Measurements from ENCODE around the gene PLA2G15. TPM values are rescaled to one million over a fixed set of nuclear protein-coding genes. Genes with fewer than 3 reads are reported as not detected.

Gene PLA2G15
- polyA plus RNA-seq, 6 donors from 2014 or later, result 4.3 to 9.8 (median 5.8) TPM; not detected in 1

DNA sequence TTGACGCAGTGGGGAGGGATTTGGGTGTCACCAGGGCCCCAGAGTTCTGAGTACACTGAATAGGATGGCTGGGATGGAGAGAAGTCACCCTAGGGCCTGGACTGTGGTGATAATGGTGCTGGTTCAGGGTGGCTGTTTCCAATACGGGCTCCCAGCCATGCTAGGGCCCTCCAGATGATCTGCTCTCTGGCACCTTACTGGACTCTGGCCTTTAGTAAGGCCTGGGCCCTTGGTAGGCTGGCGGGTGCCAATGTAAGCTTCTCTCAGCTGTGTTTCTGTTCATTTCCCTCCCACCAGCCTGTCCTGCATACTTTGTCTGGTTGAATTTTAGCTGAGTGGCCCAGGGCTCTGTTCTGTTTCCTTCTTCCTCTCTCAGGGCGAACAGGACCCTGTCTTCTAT is 2.8 kb downstream of the PLA2G15 start:
- Mint-ChIP-seq H3K4me3 (peak overlapping the region in 3 of 8 donors; percentile 43 to 100 (median 65)), H3K36me3 (peaks cover 0 to 3% of the 10 kb centered on the region in 2 donors), H3K27ac (peak overlapping the region in 1 of 6 donors; percentile 69), H3K27me3 (no peaks in the 10 kb centered on the region), H3K4me1 (peaks cover 45 to 63% (median 59%) of the 10 kb centered on the region in 3 donors), H3K9me3 (no peaks in the 10 kb centered on the region)
- no peak for DNase-seq
- no peak for ATAC-seq (ENCODE audit: low read depth in 2 of 2)

DNA sequence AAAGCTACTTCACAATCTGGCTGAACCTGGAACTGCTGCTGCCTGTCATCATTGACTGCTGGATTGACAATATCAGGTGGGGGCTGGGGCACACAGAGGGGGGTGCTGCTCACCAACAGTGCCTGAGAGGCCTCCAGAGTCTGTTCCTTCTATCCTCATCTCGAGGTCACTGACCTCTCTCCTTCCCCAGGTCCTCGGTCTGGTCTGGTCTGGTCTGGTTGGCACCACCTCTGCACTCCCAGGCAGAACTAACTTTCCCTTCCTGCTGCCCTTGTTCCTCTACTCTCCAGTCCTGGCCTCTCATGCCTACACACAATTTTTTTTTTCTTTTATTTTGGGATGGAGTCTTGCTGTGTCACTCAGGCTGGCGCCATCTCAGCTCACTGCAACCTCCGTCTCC is 4.2 kb downstream of the PLA2G15 start:
- H3K4me3 Mint-ChIP-seq, result peak overlapping the region in 2 of 8 donors; percentile 16 to 43
- ATAC-seq (ENCODE audit: low read depth in 2 of 2), result no peak

DNA sequence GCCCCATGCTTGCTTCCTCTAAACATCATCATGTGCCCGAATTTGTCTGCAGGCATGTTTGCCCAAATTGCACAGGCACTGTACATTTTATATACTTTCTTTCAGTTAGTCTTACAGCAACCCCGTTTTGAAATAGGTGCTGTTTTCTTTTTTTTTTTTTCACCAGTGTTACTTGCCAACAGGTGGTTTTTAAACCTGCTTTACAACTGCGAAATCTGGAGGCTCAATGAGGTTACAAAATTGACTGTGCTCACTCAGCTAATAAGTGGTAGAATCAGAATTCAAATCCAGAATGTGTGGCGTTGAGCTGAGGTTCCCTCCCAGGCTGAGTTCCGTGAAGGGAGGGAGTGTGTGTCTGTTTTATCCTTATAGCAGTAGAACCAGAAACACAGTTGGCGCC is 5.8 kb downstream of the PLA2G15 start:
- Mint-ChIP-seq H3K27me3 (no peaks in the 10 kb centered on the region), H3K27ac (peak overlapping the region in 1 of 6 donors; percentile 49), H3K4me3 (peak overlapping the region in 2 of 8 donors; percentile 12 to 54), H3K9me3 (no peaks in the 10 kb centered on the region), H3K36me3 (no peaks in the 10 kb centered on the region), H3K4me1 (peaks cover 33 to 49% (median 48%) of the 10 kb centered on the region in 3 donors)
- ATAC-seq (ENCODE audit: low read depth in 2 of 2) (no peak), DNase-seq (no peak)

More for the DNA sequence above, 4.2 kb downstream of the PLA2G15 start:
- peak overlapping the region in 1 of 6 donors; percentile 32 for H3K27ac Mint-ChIP-seq
- H3K9me3 Mint-ChIP-seq, result no peaks in the 10 kb centered on the region
- peaks cover 0 to 3% of the 10 kb centered on the region in 2 donors for H3K36me3 Mint-ChIP-seq
- H3K27me3 Mint-ChIP-seq, result no peaks in the 10 kb centered on the region
- H3K4me1 Mint-ChIP-seq, result peaks cover 42 to 61% (median 59%) of the 10 kb centered on the region in 3 donors
- no peak for DNase-seq

DNA sequence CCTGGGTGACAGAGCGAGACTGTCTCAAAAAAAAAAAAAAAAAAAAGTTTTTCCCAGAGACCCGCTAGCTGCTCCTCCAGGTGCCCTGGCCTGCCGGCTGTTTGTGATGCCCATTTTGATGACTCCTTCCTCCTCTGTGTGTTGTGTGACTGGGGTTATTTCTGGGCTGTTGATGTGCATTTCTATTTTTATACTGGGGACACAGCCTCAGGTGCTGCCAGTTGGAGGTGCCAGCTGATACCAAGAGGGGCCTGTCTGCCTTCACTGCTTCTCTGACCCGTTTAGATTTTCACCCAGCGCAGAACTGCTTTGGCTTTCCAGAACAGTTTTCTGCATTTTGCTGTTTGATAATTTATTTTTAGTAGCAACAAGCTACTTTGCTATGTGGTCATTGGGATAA is 6.7 kb downstream of the PLA2G15 start:
- H3K4me3 Mint-ChIP-seq, result peak overlapping the region in 6 of 8 donors; percentile 5 to 73 (median 56)
- H3K4me1 Mint-ChIP-seq, result peaks cover 24 to 46% (median 44%) of the 10 kb centered on the region in 3 donors
- no peak for DNase-seq
- no peaks in the 10 kb centered on the region for H3K27me3 Mint-ChIP-seq
- H3K36me3 Mint-ChIP-seq, result no peaks in the 10 kb centered on the region
- H3K27ac Mint-ChIP-seq, result peak overlapping the region in 5 of 6 donors; percentile 28 to 89 (median 79)
- H3K9me3 Mint-ChIP-seq, result no peaks in the 10 kb centered on the region
- ATAC-seq (ENCODE audit: low read depth in 2 of 2), result peak; percentile 82 to 90

DNA sequence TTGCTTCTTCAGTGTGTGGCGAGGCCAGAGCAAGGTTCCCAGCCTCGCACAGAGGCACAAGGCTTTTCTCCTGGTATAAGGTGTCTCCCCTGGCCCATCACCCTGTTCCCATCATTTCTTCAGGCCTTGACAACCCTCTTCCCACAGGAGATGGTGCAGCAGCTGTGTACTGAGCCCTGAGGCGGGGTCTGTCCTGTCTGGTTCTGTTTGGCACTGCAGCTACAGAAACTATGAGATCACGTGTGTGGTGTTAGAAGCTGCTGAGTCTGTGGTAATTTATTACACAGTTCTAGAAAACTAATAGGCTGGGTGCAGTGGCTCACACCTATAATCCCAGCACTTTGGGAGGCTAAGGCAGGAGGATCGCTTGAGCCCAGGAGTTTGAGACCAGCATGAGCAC is 7.2 kb downstream of the PLA2G15 start:
- peak in 1 of 2 donors; percentile 15 for ATAC-seq (ENCODE audit: low read depth in 2 of 2)
- Mint-ChIP-seq H3K27me3 (no peaks in the 10 kb centered on the region), H3K27ac (peak overlapping the region in 5 of 6 donors; percentile 24 to 89 (median 79)), H3K4me3 (peak overlapping the region in 2 of 8 donors; percentile 58 to 66), H3K4me1 (peaks cover 24 to 46% (median 44%) of the 10 kb centered on the region in 3 donors), H3K9me3 (no peaks in the 10 kb centered on the region), H3K36me3 (no peaks in the 10 kb centered on the region)
- no peak for DNase-seq

DNA sequence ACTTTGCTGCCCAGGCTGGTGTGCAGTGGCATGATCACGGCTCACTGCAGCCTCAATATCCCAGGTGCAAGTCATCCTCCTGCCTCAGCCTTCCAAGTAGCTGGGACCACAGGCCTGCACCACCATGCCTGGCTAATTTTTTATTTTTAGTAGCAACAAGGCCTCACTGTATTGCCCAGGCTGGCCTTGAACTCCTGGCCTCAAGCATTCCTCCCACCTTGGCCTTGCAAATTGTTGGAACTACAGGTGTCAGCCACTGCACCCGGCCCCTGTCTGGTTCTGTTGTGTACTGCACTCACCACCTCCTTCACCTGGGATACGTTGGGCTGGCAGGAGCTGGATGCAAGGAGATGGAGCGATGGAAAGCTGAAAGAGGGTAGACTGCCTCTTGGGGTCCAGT is 8.5 kb downstream of the PLA2G15 start:
- peak overlapping the region in 1 of 8 donors; percentile 35 for H3K4me3 Mint-ChIP-seq
- no peak for ATAC-seq (ENCODE audit: low read depth in 2 of 2)
- peak overlapping the region in 3 of 6 donors; percentile 51 to 62 (median 54) for H3K27ac Mint-ChIP-seq
- no peaks in the 10 kb centered on the region for H3K27me3 Mint-ChIP-seq
- H3K4me1 Mint-ChIP-seq, result peaks cover 28 to 52% (median 46%) of the 10 kb centered on the region in 3 donors
- H3K36me3 Mint-ChIP-seq, result no peaks in the 10 kb centered on the region
- no peaks in the 10 kb centered on the region for H3K9me3 Mint-ChIP-seq
- no peak for DNase-seq

DNA sequence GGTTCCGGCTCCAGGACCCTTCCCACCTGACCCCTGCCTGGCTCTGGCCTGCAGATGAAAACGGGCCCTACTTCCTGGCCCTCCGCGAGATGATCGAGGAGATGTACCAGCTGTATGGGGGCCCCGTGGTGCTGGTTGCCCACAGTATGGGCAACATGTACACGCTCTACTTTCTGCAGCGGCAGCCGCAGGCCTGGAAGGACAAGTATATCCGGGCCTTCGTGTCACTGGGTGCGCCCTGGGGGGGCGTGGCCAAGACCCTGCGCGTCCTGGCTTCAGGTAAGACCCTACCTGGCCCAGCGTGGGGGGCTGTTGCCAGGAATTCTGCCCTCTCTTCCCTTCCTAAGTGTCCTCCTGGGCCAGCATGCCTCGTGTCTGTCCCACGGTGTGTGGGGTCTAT is 10.5 kb downstream of the PLA2G15 start:
- ATAC-seq (ENCODE audit: low read depth in 2 of 2) (no peak), DNase-seq (no peak)
- Mint-ChIP-seq H3K4me1 (peaks cover 29 to 52% (median 48%) of the 10 kb centered on the region in 3 donors), H3K27ac (peak overlapping the region in 1 of 6 donors; percentile 79), H3K36me3 (no peaks in the 10 kb centered on the region), H3K4me3 (no peak overlapping the region), H3K27me3 (no peaks in the 10 kb centered on the region), H3K9me3 (no peaks in the 10 kb centered on the region)

GRCh38 chr16:68257251-68257905 is 12.2 kb downstream of the PLA2G15 start:
- H3K4me3 Mint-ChIP-seq, result peak overlapping the region in 5 of 8 donors; percentile 5 to 70 (median 28)
- peak overlapping the region in 5 of 6 donors; percentile 47 to 87 (median 51) for H3K27ac Mint-ChIP-seq
- no peaks in the 10 kb centered on the region for H3K9me3 Mint-ChIP-seq
- no peaks in the 10 kb centered on the region for H3K27me3 Mint-ChIP-seq
- ATAC-seq (ENCODE audit: low read depth in 2 of 2) (peak; percentile 91 to 95), DNase-seq (peak; percentile 58)
- peaks cover 20 to 47% (median 40%) of the 10 kb centered on the region in 3 donors for H3K4me1 Mint-ChIP-seq
- no peaks in the 10 kb centered on the region for H3K36me3 Mint-ChIP-seq

DNA sequence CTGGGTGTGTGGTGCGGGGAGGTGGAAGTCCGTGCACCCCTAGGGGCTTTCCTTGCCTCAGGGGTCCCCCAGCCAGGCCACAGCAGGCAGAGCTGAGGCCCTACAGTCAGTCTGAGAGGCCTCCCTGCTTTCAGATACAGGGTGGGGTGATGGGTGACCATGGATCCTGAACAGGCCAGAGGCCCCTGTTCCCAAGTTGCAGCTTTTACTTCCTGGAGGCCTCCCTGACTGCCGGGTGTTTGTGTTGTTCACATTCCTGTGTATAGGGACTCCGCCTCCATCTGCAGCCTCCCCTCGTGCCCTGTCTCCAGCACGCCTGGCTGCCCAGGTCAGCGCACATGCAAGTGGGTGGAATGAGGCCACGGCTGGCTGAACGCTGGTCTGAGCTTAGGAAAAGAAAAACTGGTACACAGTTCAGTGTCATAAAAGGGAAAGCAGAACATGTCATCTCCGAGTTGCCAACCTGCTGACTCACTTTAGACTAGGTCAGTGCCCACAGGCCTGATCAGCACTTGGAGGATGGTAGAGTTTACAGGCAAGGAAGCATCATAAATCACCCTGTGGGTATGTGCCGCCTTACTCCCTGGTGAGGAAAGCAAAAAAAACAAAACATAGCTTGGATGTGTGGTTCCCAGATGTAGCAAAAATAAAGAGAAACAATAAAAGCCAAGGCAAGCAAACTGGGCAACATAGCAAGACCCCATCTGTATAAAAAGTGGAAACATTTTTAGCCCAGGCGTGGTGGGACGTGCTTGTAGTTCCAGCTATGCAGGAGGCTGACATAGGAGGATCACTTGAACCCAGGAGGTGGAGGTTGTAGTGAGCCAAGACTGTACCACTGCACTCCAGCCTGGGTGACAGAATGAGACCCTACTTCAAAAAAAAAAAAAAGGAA is 13.0 kb downstream of the PLA2G15 start:
- Mint-ChIP-seq H3K4me3 (peak overlapping the region in 6 of 8 donors; percentile 3 to 66 (median 32)), H3K4me1 (peaks cover 16 to 41% (median 36%) of the 10 kb centered on the region in 3 donors), H3K36me3 (no peaks in the 10 kb centered on the region), H3K27me3 (no peaks in the 10 kb centered on the region), H3K27ac (peak overlapping the region in 5 of 6 donors; percentile 49 to 93 (median 77)), H3K9me3 (no peaks in the 10 kb centered on the region)
- ATAC-seq (ENCODE audit: low read depth in 2 of 2), result peak in 1 of 2 donors; percentile 3
- no peak for DNase-seq

- Mint-ChIP-seq H3K27me3 (no peaks in the 10 kb centered on the region), H3K27ac (peak overlapping the region in 1 of 6 donors; percentile 77), H3K4me3 (no peak overlapping the region), H3K36me3 (no peaks in the 10 kb centered on the region), H3K4me1 (peaks cover 26 to 48% (median 46%) of the 10 kb centered on the region in 3 donors), H3K9me3 (no peaks in the 10 kb centered on the region)
- DNase-seq, result no peak
- no peak for ATAC-seq (ENCODE audit: low read depth in 2 of 2)
Observed at GRCh38 chr16:68259007-68259825, 14.0 kb downstream of the PLA2G15 start.

GRCh38 chr16:68263559-68264127 is 18.5 kb downstream of the PLA2G15 start:
- Mint-ChIP-seq H3K36me3 (no peaks in the 10 kb centered on the region), H3K27ac (peak overlapping the region; percentile 97 to 99 (median 98)), H3K4me1 (peaks cover 30 to 54% (median 48%) of the 10 kb centered on the region in 3 donors), H3K4me3 (peak overlapping the region; percentile 88 to 98 (median 96)), H3K9me3 (no peaks in the 10 kb centered on the region), H3K27me3 (no peaks in the 10 kb centered on the region)
- DNase-seq (no peak), ATAC-seq (ENCODE audit: low read depth in 2 of 2) (no peak)
